H1 (cell line): ENCODE measurements around the gene DOC2A. TPM values are rescaled to one million over a fixed set of nuclear protein-coding genes. Genes with fewer than 3 reads are reported as not detected.
"Not testable (repeated sequence)": the region's sequence is repeated elsewhere in the genome, so short reads cannot be mapped to it uniquely, and the experiment has no call there.

Experiments used
- CTCF ChIA-PET: fragments of 300-600 bp; sonication (Branson Sonifier 250); formaldehyde crosslinking; loops from one replicate; lab custom pipeline; 2021; ENCODE audit not compliant: partially characterized antibody; lab: Charles Lee
- POLR2A ChIA-PET: fragments of 300-600 bp; sonication (Branson Sonifier 250); formaldehyde crosslinking; loops from one replicate; lab custom pipeline; 2021; ENCODE audit warnings: inconsistent platforms; ENCODE audit not compliant: partially characterized antibody; lab: Charles Lee
- DNase-seq, 2 experiments: peaks; one replicate each; pipeline versions ENCODE4 v3.0.0 to v3.0.0-alpha.2; 2010 to 2022; ENCODE audit warnings: low spot score in 2 of 2, low read depth in 1 of 2, mixed read lengths in 1 of 2
- FAIRE-seq: peaks from 2 replicates; lab custom pipeline; 2011; peaks lifted over from hg19 to GRCh38; lab: Jason Lieb, UNC
- H2AFZ ChIP-seq: 2 replicates; pipeline ENCODE4 v1.8.1; 2012; ENCODE audit warnings: low read length, inconsistent platforms
- H2AK5ac ChIP-seq: 2 replicates; pipeline ENCODE4 v1.6.1; 2013; ENCODE audit warnings: low read depth, low read length
- H2BK120ac ChIP-seq: replicated peaks from 2 replicates; pipeline ENCODE3; 2013; ENCODE audit warnings: low read depth, low read length, inconsistent platforms
- H2BK12ac ChIP-seq: 2 replicates; pipeline ENCODE4 v1.6.1; 2013; ENCODE audit warnings: low read depth, low read length
- H2BK15ac ChIP-seq: 2 replicates; pipeline ENCODE4 v1.6.1; 2013; ENCODE audit warnings: low read length
- H2BK20ac ChIP-seq: 2 replicates; pipeline ENCODE4 v1.6.1; 2013; ENCODE audit warnings: low read length
- H2BK5ac ChIP-seq: 2 replicates; pipeline ENCODE4 v1.6.1; 2013; ENCODE audit warnings: low read depth, low read length
- H3K14ac ChIP-seq: 2 replicates; pipeline ENCODE4 v1.6.1; 2013; ENCODE audit warnings: inconsistent platforms; ENCODE audit not compliant: insufficient read length
- H3K18ac ChIP-seq: 2 replicates; pipeline ENCODE4 v1.6.1; 2013; ENCODE audit warnings: low read length; ENCODE audit errors: extremely low read depth
- H3K23ac ChIP-seq: 2 replicates; pipeline ENCODE4 v1.6.1; 2013; ENCODE audit warnings: inconsistent platforms; ENCODE audit not compliant: insufficient read length
- H3K23me2 ChIP-seq: 2 replicates; pipeline ENCODE4 v1.6.1; 2013; ENCODE audit warnings: low read depth, low read length
- H3K27ac ChIP-seq: 2 replicates; pipeline ENCODE4 v1.6.1; 2011; ENCODE audit warnings: low read depth, low read length, inconsistent platforms
- H3K27me3 ChIP-seq, 4 experiments: replicated peaks in 1 of 4; 1 replicate in 1 of 4; 2 replicates in 3 of 4; pipeline versions ENCODE4 v1.6.1 to v1.8.1; 2011 to 2013; ENCODE audit warnings: low read length in 3 of 4, mild to moderate bottlenecking in 3 of 4, inconsistent platforms in 2 of 4, mixed read lengths in 2 of 4, moderate library complexity in 1 of 4; ENCODE audit not compliant: control insufficient read depth in 3 of 4, insufficient read depth in 3 of 4; ENCODE audit errors: extremely low read depth in 1 of 4
- H3K36me3 ChIP-seq, 4 experiments: 2 replicates each; pipeline versions ENCODE4 v1.6.1 to v1.8.1; 2011 to 2013; ENCODE audit warnings: mild to moderate bottlenecking in 4 of 4, low read length in 3 of 4, moderate library complexity in 2 of 4, control low read depth in 1 of 4, inconsistent platforms in 1 of 4; ENCODE audit not compliant: insufficient read depth in 4 of 4, control insufficient read depth in 2 of 4
- H3K4ac ChIP-seq: replicated peaks from 2 replicates; pipeline ENCODE3; 2013; ENCODE audit warnings: low read length, low read depth, mixed read lengths, inconsistent platforms; ENCODE audit not compliant: insufficient read length
- H3K4me1 ChIP-seq, 4 experiments: replicated peaks in 1 of 4; 1 replicate in 1 of 4; 2 replicates in 3 of 4; pipeline versions ENCODE4 v1.6.1 to v1.8.1; 2011 to 2013; ENCODE audit warnings: low read length in 3 of 4, inconsistent platforms in 2 of 4, mixed read lengths in 1 of 4; ENCODE audit not compliant: insufficient read depth in 4 of 4, control insufficient read depth in 3 of 4
- H3K4me2 ChIP-seq, 2 experiments: 2 replicates each; pipeline versions ENCODE4 v1.6.1 to v1.8.1; 2011 to 2013; ENCODE audit warnings: low read depth in 2 of 2, low read length in 2 of 2, control low read depth in 1 of 2, inconsistent platforms in 1 of 2, mild to moderate bottlenecking in 1 of 2; ENCODE audit not compliant: insufficient read depth in 1 of 2
- H3K4me3 ChIP-seq, 4 experiments: fragments of 200-600, 300-600 bp in 1 of 4; sonication (generic), shearing (Covaris generic), sonication (Bioruptor Twin) in 1 of 4; 2 replicates each; pipeline versions ENCODE4 v1.5.1 to v1.8.1; 2011 to 2016; ENCODE audit warnings: low read length in 4 of 4, low read depth in 3 of 4, control low read depth in 2 of 4, inconsistent platforms in 2 of 4, mild to moderate bottlenecking in 2 of 4, mixed read lengths in 1 of 4, moderate library complexity in 1 of 4; ENCODE audit not compliant: insufficient read depth in 2 of 4; ENCODE audit errors: extremely low read depth in 1 of 4
- H3K56ac ChIP-seq: replicated peaks from 2 replicates; pipeline ENCODE3; 2013; ENCODE audit warnings: low read depth, mild to moderate bottlenecking, mixed read lengths, low read length, inconsistent platforms; ENCODE audit not compliant: insufficient read length
- H3K79me1 ChIP-seq: 2 replicates; pipeline ENCODE4 v1.6.1; 2013; ENCODE audit warnings: low read depth, low read length, control low read depth
- H3K79me2 ChIP-seq, 2 experiments: 2 replicates each; pipeline versions ENCODE4 v1.6.1 to v1.8.1; 2012 to 2013; ENCODE audit warnings: low read length in 2 of 2, mild to moderate bottlenecking in 2 of 2, inconsistent platforms in 1 of 2; ENCODE audit not compliant: insufficient read depth in 2 of 2, control insufficient read depth in 1 of 2
- H3K9ac ChIP-seq, 4 experiments: replicated peaks in 1 of 4; 1 replicate in 1 of 4; 2 replicates in 3 of 4; pipeline versions ENCODE4 v1.6.1 to v1.8.1; 2011 to 2013; ENCODE audit warnings: low read depth in 3 of 4, low read length in 3 of 4, control low read depth in 2 of 4, mild to moderate bottlenecking in 2 of 4, moderate library complexity in 2 of 4, inconsistent platforms in 1 of 4; ENCODE audit errors: extremely low read depth in 1 of 4
- H3K9me3 ChIP-seq, 2 experiments: 2 replicates each; pipeline versions ENCODE4 v1.6.1 to v1.8.1; 2012 to 2013; ENCODE audit warnings: mild to moderate bottlenecking in 2 of 2, moderate library complexity in 2 of 2, control low read depth in 1 of 2, inconsistent platforms in 1 of 2, low read depth in 1 of 2, low read length in 1 of 2, mixed read lengths in 1 of 2; ENCODE audit not compliant: insufficient read depth in 2 of 2
- H4K20me1 ChIP-seq, 2 experiments: replicated peaks in 1 of 2; 2 replicates each; pipeline versions ENCODE3 to v1.8.1; 2011 to 2013; ENCODE audit warnings: inconsistent platforms in 2 of 2, low read length in 2 of 2, mild to moderate bottlenecking in 1 of 2; ENCODE audit not compliant: insufficient read depth in 2 of 2, control insufficient read depth in 1 of 2
- H4K5ac ChIP-seq: 2 replicates; pipeline ENCODE4 v1.6.1; 2013; ENCODE audit warnings: low read length, low read depth, mixed read lengths, inconsistent platforms; ENCODE audit not compliant: insufficient read length
- H4K8ac ChIP-seq: 2 replicates; pipeline ENCODE4 v1.8.0; 2013; ENCODE audit warnings: mild to moderate bottlenecking, moderate library complexity, low read length, inconsistent platforms; ENCODE audit not compliant: insufficient read depth; ENCODE audit errors: extremely low read depth
- H4K91ac ChIP-seq: replicated peaks from 2 replicates; pipeline ENCODE3; 2013; ENCODE audit warnings: low read length, mixed read lengths, inconsistent platforms; ENCODE audit not compliant: insufficient read length
- WGBS, 2 experiments: shearing (Covaris generic) in 1 of 2; methylation state at CpG; one replicate each; pipeline versions ENCODE4 v1.1.6 to v1.1.7; 2013 to 2015; ENCODE audit warnings: low lambda C conversion rate in 2 of 2, mixed read lengths in 2 of 2, inconsistent platforms in 1 of 2, low coverage in 1 of 2, missing lambda C conversion rate in 1 of 2; ENCODE audit not compliant: insufficient replicate concordance in 2 of 2, insufficient coverage in 1 of 2, insufficient read length in 1 of 2; ENCODE audit errors: extremely low coverage in 1 of 2, missing lambda C conversion rate in 1 of 2; 5-methylcytosine and 5-hydroxymethylcytosine counted together
- polyA plus RNA-seq, 7 experiments: library from polyadenylated mRNA; depleted of rRNA in 3 of 7; stranded (reverse) in 5 of 7; unstranded in 2 of 7; fragments of >200 nt in 5 of 7; fragments of 200-250 nt in 2 of 7; gene quantifications; 1 replicate in 5 of 7; 2 replicates in 1 of 7; 4 replicates in 1 of 7; pipeline versions ENCODE4 v1.2.1 to v1.2.3, GENCODE V29; 2011 to 2013; ENCODE audit warnings: missing spikeins in 2 of 7, mixed read lengths in 2 of 7
- total RNA-seq: library from RNA; stranded (reverse); fragmentation: NEBNext Ultra II Directional; extraction: Animal tissue kit (Norgen Biotek cat#: 25700); gene quantifications from 2 replicates; pipeline ENCODE4 v1.2.1, GENCODE V29; 2021

Gene DOC2A
- total and polyA plus RNA-seq, 2 of the 8 experiments (the other 6 are each of a cell fraction or from before 2014, with no cell fraction given): 13.9 to 20.7 TPM

GRCh38 chr16:30012598-30012997 lies 1.8 kb upstream of the DOC2A start:
- H3K56ac ChIP-seq, H2BK5ac ChIP-seq, H3K14ac ChIP-seq, H3K79me2 ChIP-seq, H3K4ac ChIP-seq, H3K27ac ChIP-seq, H4K20me1 ChIP-seq, H3K18ac ChIP-seq, H2BK12ac ChIP-seq, H2BK120ac ChIP-seq, H2AFZ ChIP-seq, H2AK5ac ChIP-seq, H3K9ac ChIP-seq, DNase-seq, H4K91ac ChIP-seq, FAIRE-seq, H3K9me3 ChIP-seq, H3K23ac ChIP-seq, H3K36me3 ChIP-seq, H4K5ac ChIP-seq, H2BK20ac ChIP-seq, H2BK15ac ChIP-seq, H3K79me1 ChIP-seq, H4K8ac ChIP-seq: not testable (repeated sequence)
- H3K4me3 ChIP-seq: peak overlapping the region in 1 of 4 experiments; percentile 79; a peak in 2 of 8 replicates
- peaks cover 0 to 23% (median 13%) of the 10 kb centered on the region in 4 experiments; a peak in 5 of 7 replicates for H3K27me3 ChIP-seq
- ChIA-PET POLR2A (interaction anchor here (1.1 to 2.6 kb wide), 5 partner anchors 8 to 149 kb away, joined by 3 to 10 read pairs (median 3); partner anchors contain the start of genes C16orf92, CDIPT and TLCD3B), CTCF (interaction anchor here (0.6 to 1.0 kb wide), 6 partner anchors 11 to 148 kb away, joined by 3 read pairs; partner anchors contain the start of gene C16orf92)
- WGBS, 2 experiments: 90% methylated on average over 14 of the region's 14 CpGs; no CpG with 5 or more reads in 1 of the 2 experiments
- peaks cover 16% of the 10 kb centered on the region for H3K23me2 ChIP-seq
- H3K4me2 ChIP-seq: peak overlapping the region in 1 of 2 experiments; percentile 77; a peak in 1 of 4 replicates
- H3K4me1 ChIP-seq: peaks cover 0 to 19% (median 13%) of the 10 kb centered on the region in 4 experiments; a peak in 6 of 7 replicates
